Natural killer cell (primary cell): ENCODE data around the gene ASAP3. TPM values are rescaled to one million over a fixed set of nuclear protein-coding genes. Genes with fewer than 3 reads are reported as not detected.
A peak's percentile ranks its signal among the peaks of the same experiment; 100 is the strongest.

Experiments used
- ATAC-seq, 3 donors: fragments of 150-1000 bp in 2 of 3; fragments of 200-7000 bp in 1 of 3; cut with Tn5 transposase; 1 replicate in 1 of 3; 2 replicates in 2 of 3; pipeline ENCODE4 v1.10.0; 2021; ENCODE audit warnings: mild to moderate bottlenecking in 2 of 3, moderate library complexity in 2 of 3
- DNase-seq, 2 donors: peaks; one replicate each; pipeline versions ENCODE4 v3.0.0 to v3.0.0-alpha.2; 2013 to 2021; ENCODE audit warnings: mixed read lengths in 1 of 2
- H3K27ac ChIP-seq: one replicate; pipeline ENCODE4 v1.5.1; 2013; ENCODE audit warnings: mild to moderate bottlenecking, low read length
- H3K27me3 ChIP-seq: one replicate; pipeline ENCODE4 v1.6.1; 2013; ENCODE audit warnings: low read length; ENCODE audit not compliant: control insufficient read depth, insufficient read depth
- H3K36me3 ChIP-seq: one replicate; pipeline ENCODE4 v1.6.1; 2013; ENCODE audit warnings: low read length; ENCODE audit not compliant: control insufficient read depth, insufficient read depth
- H3K4me1 ChIP-seq: one replicate; pipeline ENCODE4 v1.6.1; 2013; ENCODE audit warnings: low read length; ENCODE audit not compliant: control insufficient read depth, insufficient read depth
- H3K4me3 ChIP-seq: one replicate; pipeline ENCODE4 v1.5.1; 2013; ENCODE audit warnings: low read length
- H3K9me3 ChIP-seq: one replicate; pipeline ENCODE4 v1.6.1; 2013; ENCODE audit warnings: low read length; ENCODE audit not compliant: control insufficient read depth, insufficient read depth
- H3K27ac Mint-ChIP-seq, 2 donors: one replicate each; pipeline ENCODE4 v1.8.0; 2022; ENCODE audit warnings: mild to moderate bottlenecking in 2 of 2, mixed read lengths in 2 of 2, moderate library complexity in 1 of 2
- H3K27me3 Mint-ChIP-seq, 2 donors: one replicate each; pipeline ENCODE4 v1.8.0; 2022; ENCODE audit warnings: low read depth in 2 of 2, mixed read lengths in 2 of 2
- H3K36me3 Mint-ChIP-seq: one replicate; pipeline ENCODE4 v1.8.0; 2022; ENCODE audit warnings: mixed read lengths
- H3K4me1 Mint-ChIP-seq, 2 donors: one replicate each; pipeline ENCODE4 v1.8.0; 2022; ENCODE audit warnings: mixed read lengths in 2 of 2
- H3K4me3 Mint-ChIP-seq: one replicate; pipeline ENCODE4 v1.8.0; 2022; ENCODE audit warnings: mild to moderate bottlenecking, moderate library complexity, mixed read lengths
- H3K9me3 Mint-ChIP-seq, 2 donors: one replicate each; pipeline ENCODE4 v1.8.0; 2022; ENCODE audit warnings: mixed read lengths in 2 of 2
- WGBS: methylation state at CpG from one replicate; pipeline ENCODE4 v1.1.7; 2013; ENCODE audit warnings: missing lambda C conversion rate; ENCODE audit not compliant: insufficient coverage; 5-methylcytosine and 5-hydroxymethylcytosine counted together
- intact Hi-C: fragments of 100-400 bp; cut with micrococcal nuclease; formaldehyde crosslinking; loops from one replicate; pipeline ENCODE4 v1.14.2; 2022
- total RNA-seq, 4 donors: library from RNA; stranded (reverse); fragments of 120-200 nt in 1 of 4; gene quantifications; one replicate each; pipeline versions ENCODE4 v1.2.3 to v1.2.4, GENCODE V29; 2013 to 2022
- TF ChIP-seq, protein P1 (sequence below): fragments of 200-600 bp; IDR thresholded peaks from one replicate; pipeline ENCODE4 v1.8.0; 2022; ENCODE audit warnings: antibody characterized with exemption

ASAP3 gene
- total RNA-seq, 3 donors from 2014 or later (not counting 1 experiment from before 2014, with no cell fraction given): 0.25 to 0.70 (median 0.59) TPM

DNA sequence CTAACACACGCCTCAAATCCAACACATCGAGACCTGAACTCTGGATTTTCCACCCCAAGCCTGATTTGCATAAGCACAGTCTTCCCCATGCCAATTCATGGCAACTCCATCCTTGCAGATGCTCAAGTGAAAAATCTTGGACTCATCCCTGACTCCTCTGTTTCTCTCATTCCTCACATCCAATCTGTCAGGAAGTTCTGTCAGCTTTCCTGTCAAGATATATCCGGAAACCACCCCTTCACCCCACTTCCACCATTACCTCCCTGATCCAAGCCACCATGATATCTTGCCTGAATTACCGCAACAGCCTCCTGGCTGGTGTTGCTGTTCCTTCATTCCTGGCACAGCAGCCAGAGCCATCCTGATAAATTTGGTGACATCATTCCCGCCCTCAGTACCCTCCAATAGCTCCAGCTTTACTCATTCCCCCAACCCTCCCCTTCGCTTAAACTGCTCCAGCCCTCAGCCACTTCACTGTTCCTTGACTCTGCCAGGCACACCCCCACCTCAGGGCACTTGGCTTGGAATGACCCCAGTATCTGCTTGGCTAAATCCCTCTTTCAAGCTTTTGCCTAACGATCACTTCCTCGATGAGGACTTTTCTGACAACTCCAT is 76.9 kb downstream of the ASAP3 start:
- Mint-ChIP-seq H3K4me1 (peaks cover 0 to 6% of the 10 kb centered on the region in 2 donors), H3K4me3 (no peak overlapping the region)
- ATAC-seq: no peak

DNA sequence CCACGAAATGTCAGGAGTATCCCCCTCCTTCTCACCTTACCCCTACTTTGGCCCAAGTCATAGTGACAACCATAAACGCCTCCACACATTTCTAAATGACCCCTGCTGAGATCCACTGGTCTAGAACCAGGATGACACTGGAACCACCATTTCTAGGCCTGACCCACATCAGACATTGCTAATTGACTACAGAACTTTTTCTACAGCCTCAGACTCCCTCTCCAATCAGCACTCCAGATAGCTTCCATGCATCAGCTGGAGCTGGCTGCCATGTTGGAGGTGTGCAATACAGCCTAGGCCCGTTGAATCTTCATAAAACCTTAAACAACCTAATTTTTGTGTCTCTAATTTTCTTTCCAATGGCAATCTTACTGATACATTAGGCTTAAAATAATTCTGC is 78.0 kb downstream of the ASAP3 start:
- DNase-seq (no peak), ATAC-seq (no peak)
- Histone ChIP-seq H3K36me3 (no peaks in the 10 kb centered on the region), H3K27me3 (no peaks in the 10 kb centered on the region), H3K27ac (no peak overlapping the region), H3K4me3 (no peak overlapping the region), H3K9me3 (no peaks in the 10 kb centered on the region), H3K4me1 (peaks cover 6% of the 10 kb centered on the region)
- no peaks in the 10 kb centered on the region for H3K36me3 Mint-ChIP-seq
- no peaks in the 10 kb centered on the region for H3K9me3 Mint-ChIP-seq
- H3K27me3 Mint-ChIP-seq: peaks cover 0 to 2% of the 10 kb centered on the region in 2 donors
- WGBS: 84% methylated on average over 3 of the region's 3 CpGs
- H3K27ac Mint-ChIP-seq: no peak overlapping the region
- H3K4me1 Mint-ChIP-seq: peaks cover 0 to 6% of the 10 kb centered on the region in 2 donors
- no peak overlapping the region for H3K4me3 Mint-ChIP-seq
- TF ChIP-seq, protein P1, sequence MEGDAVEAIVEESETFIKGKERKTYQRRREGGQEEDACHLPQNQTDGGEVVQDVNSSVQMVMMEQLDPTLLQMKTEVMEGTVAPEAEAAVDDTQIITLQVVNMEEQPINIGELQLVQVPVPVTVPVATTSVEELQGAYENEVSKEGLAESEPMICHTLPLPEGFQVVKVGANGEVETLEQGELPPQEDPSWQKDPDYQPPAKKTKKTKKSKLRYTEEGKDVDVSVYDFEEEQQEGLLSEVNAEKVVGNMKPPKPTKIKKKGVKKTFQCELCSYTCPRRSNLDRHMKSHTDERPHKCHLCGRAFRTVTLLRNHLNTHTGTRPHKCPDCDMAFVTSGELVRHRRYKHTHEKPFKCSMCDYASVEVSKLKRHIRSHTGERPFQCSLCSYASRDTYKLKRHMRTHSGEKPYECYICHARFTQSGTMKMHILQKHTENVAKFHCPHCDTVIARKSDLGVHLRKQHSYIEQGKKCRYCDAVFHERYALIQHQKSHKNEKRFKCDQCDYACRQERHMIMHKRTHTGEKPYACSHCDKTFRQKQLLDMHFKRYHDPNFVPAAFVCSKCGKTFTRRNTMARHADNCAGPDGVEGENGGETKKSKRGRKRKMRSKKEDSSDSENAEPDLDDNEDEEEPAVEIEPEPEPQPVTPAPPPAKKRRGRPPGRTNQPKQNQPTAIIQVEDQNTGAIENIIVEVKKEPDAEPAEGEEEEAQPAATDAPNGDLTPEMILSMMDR: no peak
- intact Hi-C loops: loop anchor here (2.0 kb wide), 2 partner anchors 63 to 429 kb away; no protein-coding TSS in a partner anchor

More for the DNA sequence above, 76.9 kb downstream of the ASAP3 start:
- no peak overlapping the region for H3K27ac Mint-ChIP-seq
- WGBS: 88% methylated on average over 8 of the region's 8 CpGs
- H3K4me3 ChIP-seq: no peak overlapping the region
- peaks cover 6% of the 10 kb centered on the region for H3K4me1 ChIP-seq
- H3K36me3 Mint-ChIP-seq: no peaks in the 10 kb centered on the region
- H3K27ac ChIP-seq: no peak overlapping the region
- no peak for DNase-seq
- no peaks in the 10 kb centered on the region for H3K36me3 ChIP-seq
- intact Hi-C loops: no loop called here
- no peaks in the 10 kb centered on the region for H3K9me3 ChIP-seq
- H3K9me3 Mint-ChIP-seq: no peaks in the 10 kb centered on the region
- peaks cover 0 to 2% of the 10 kb centered on the region in 2 donors for H3K27me3 Mint-ChIP-seq
- TF ChIP-seq, protein P1: no peak
- no peaks in the 10 kb centered on the region for H3K27me3 ChIP-seq

DNA sequence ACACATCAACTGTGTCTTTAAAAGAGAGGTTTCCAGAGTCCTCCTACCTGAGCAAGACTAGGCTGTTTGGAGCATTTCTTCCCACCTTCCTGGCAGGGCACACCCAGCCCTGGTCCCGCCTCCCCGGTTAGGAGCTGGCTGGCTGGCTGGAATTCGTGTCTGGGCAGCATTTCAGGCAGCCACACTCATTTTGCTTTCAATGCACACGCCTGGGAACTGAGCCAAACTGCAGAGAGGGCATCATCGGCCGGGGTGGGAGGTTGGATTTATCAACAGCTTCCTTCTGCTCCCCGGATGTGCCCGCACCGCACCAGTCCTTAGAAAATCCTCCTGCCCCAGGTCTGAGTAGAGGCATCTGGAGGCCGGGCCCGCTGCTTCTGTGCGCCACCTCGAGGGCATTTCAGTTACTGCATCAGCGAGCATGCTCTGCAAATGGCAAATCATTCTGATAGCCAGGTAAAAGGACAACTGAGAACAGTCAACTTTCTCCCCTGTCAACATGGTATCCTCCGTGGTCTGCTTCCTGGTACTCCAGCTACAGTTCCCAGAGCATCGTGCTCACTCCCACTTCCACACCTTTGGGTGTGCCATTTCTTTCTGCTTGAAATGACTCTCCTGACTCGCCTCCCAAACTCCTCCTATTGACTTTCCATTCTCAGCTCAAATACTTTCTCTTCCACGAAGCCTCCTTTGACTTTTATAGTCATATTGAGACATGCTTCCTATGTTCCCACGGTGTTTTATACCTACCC is 80.1 kb downstream of the ASAP3 start:
- H3K27me3 Mint-ChIP-seq: no peaks in the 10 kb centered on the region
- no peaks in the 10 kb centered on the region for H3K27me3 ChIP-seq
- DNase-seq (peak; percentile 74 to 86), ATAC-seq (peak; percentile 80 to 96 (median 93))
- intact Hi-C loops: loop anchor here (2.0 kb wide), 2 partner anchors 61 to 427 kb away; no protein-coding TSS in a partner anchor
- H3K27ac ChIP-seq: no peak overlapping the region
- WGBS: 17% methylated on average over 19 of the region's 19 CpGs
- TF ChIP-seq, protein P1: peak; percentile 86
- peaks cover 0 to 6% of the 10 kb centered on the region in 2 donors for H3K4me1 Mint-ChIP-seq
- H3K36me3 ChIP-seq: no peaks in the 10 kb centered on the region
- H3K9me3 ChIP-seq: no peaks in the 10 kb centered on the region
- no peaks in the 10 kb centered on the region for H3K9me3 Mint-ChIP-seq
- no peak overlapping the region for H3K27ac Mint-ChIP-seq
- peaks cover 6% of the 10 kb centered on the region for H3K4me1 ChIP-seq
- H3K36me3 Mint-ChIP-seq: no peaks in the 10 kb centered on the region
- no peak overlapping the region for H3K4me3 Mint-ChIP-seq
- H3K4me3 ChIP-seq: no peak overlapping the region
